ENCODE data around the gene TMEM169. TPM values are rescaled to one million over a fixed set of nuclear protein-coding genes. Genes with fewer than 3 reads are reported as not detected.

Gene TMEM169
- total and polyA plus RNA-seq, 10 of the 15 experiments (the other 5 are each of a cell fraction or from before 2014, with no cell fraction given): 0.23 to 3.2 (median 2.3) TPM

DNA sequence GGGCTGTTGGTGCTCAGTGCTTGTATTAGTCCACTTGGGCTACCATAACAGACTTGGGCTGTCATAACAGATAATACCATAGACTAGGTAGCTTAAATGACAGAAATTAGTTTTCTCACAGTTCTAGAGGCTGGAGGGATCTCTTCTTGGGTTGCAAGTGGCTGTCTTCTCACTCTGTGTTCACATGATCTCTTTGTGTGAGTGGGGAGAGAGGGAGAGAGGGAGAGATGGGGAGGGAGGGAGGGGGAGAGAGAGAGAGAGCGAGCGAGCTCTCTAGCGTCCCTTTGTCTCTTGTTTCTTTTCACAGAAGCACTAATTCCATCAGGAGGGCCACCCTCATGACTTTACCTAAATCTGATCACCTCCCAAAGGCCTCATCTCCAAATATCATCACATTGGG is 23.0 kb downstream of the TMEM169 start (continued):
- TF ChIP-seq, protein P1, sequence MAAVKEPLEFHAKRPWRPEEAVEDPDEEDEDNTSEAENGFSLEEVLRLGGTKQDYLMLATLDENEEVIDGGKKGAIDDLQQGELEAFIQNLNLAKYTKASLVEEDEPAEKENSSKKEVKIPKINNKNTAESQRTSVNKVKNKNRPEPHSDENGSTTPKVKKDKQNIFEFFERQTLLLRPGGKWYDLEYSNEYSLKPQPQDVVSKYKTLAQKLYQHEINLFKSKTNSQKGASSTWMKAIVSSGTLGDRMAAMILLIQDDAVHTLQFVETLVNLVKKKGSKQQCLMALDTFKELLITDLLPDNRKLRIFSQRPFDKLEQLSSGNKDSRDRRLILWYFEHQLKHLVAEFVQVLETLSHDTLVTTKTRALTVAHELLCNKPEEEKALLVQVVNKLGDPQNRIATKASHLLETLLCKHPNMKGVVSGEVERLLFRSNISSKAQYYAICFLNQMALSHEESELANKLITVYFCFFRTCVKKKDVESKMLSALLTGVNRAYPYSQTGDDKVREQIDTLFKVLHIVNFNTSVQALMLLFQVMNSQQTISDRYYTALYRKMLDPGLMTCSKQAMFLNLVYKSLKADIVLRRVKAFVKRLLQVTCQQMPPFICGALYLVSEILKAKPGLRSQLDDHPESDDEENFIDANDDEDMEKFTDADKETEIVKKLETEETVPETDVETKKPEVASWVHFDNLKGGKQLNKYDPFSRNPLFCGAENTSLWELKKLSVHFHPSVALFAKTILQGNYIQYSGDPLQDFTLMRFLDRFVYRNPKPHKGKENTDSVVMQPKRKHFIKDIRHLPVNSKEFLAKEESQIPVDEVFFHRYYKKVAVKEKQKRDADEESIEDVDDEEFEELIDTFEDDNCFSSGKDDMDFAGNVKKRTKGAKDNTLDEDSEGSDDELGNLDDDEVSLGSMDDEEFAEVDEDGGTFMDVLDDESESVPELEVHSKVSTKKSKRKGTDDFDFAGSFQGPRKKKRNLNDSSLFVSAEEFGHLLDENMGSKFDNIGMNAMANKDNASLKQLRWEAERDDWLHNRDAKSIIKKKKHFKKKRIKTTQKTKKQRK (IDR thresholded peaks at IDR 0.05; ENCODE audit: low read depth, low read length): no peak
- TF ChIP-seq SMC3 (IDR thresholded peaks at IDR 0.05; ENCODE audit: borderline replicate concordance, low read length): no peak
- TF ChIP-seq CHD4 (IDR thresholded peaks at IDR 0.05): no peak
- no peak for TF ChIP-seq RAD51 (IDR thresholded peaks at IDR 0.05)
- TF ChIP-seq SRF (IDR thresholded peaks at IDR 0.05; ENCODE audit: low read depth in 2 of 2, low read length in 2 of 2): no peak
- TF ChIP-seq POLR2AphosphoS5 (IDR thresholded peaks at IDR 0.05; ENCODE audit: low read length): no peak
- TF ChIP-seq ZNF217 (IDR thresholded peaks at IDR 0.05): no peak
- no peak for TF ChIP-seq EZH2 (IDR thresholded peaks at IDR 0.05; ENCODE audit: borderline replicate concordance, control insufficient read depth, low read depth, low read length)
- TF ChIP-seq ZNF207 (IDR thresholded peaks at IDR 0.05; ENCODE audit: borderline replicate concordance): no peak
- TF ChIP-seq SUPT20H (IDR thresholded peaks at IDR 0.05; ENCODE audit: borderline replicate concordance, control insufficient read depth, low read depth, low read length): no peak
- no peak for TF ChIP-seq NFXL1 (IDR thresholded peaks at IDR 0.05; ENCODE audit: borderline replicate concordance)
- TF ChIP-seq, protein P2, sequence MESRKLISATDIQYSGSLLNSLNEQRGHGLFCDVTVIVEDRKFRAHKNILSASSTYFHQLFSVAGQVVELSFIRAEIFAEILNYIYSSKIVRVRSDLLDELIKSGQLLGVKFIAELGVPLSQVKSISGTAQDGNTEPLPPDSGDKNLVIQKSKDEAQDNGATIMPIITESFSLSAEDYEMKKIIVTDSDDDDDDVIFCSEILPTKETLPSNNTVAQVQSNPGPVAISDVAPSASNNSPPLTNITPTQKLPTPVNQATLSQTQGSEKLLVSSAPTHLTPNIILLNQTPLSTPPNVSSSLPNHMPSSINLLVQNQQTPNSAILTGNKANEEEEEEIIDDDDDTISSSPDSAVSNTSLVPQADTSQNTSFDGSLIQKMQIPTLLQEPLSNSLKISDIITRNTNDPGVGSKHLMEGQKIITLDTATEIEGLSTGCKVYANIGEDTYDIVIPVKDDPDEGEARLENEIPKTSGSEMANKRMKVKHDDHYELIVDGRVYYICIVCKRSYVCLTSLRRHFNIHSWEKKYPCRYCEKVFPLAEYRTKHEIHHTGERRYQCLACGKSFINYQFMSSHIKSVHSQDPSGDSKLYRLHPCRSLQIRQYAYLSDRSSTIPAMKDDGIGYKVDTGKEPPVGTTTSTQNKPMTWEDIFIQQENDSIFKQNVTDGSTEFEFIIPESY (IDR thresholded peaks at IDR 0.05): no peak
